Neutrophil (primary cell): ENCODE results near the gene EPB41L4A.

Experiments used
- H3K27ac ChIP-seq: fragments of 200-600 bp; sonication (generic); 2 replicates; pipeline ENCODE4 v1.5.1; 2016; ENCODE audit warnings: mild to moderate bottlenecking, moderate library complexity
- H3K27me3 ChIP-seq: fragments of 200-600 bp; sonication (generic); 2 replicates; pipeline ENCODE4 v1.6.0; 2016; ENCODE audit warnings: mild to moderate bottlenecking
- H3K36me3 ChIP-seq: fragments of 200-600 bp; sonication (generic); 2 replicates; pipeline ENCODE4 v1.5.1; 2017
- H3K4me1 ChIP-seq, 2 experiments: fragments of 200-600 bp in 1 of 2; sonication (generic) in 1 of 2; 1 replicate in 1 of 2; 2 replicates in 1 of 2; pipeline versions ENCODE4 v1.5.1 to v1.6.1; 2013 to 2016; ENCODE audit warnings: low read depth in 1 of 2, low read length in 1 of 2, mild to moderate bottlenecking in 1 of 2, moderate library complexity in 1 of 2; ENCODE audit not compliant: control insufficient read depth in 1 of 2, insufficient read depth in 1 of 2
- H3K4me3 ChIP-seq, 2 experiments: fragments of 200-600 bp in 1 of 2; sonication (generic) in 1 of 2; 1 replicate in 1 of 2; 2 replicates in 1 of 2; pipeline ENCODE4 v1.5.1; 2013 to 2016; ENCODE audit warnings: low read depth in 1 of 2, low read length in 1 of 2, mild to moderate bottlenecking in 1 of 2, moderate library complexity in 1 of 2
- H3K9me3 ChIP-seq: fragments of 200-600 bp; sonication (generic); 2 replicates; pipeline ENCODE4 v1.5.1; 2016
- CTCF ChIP-seq: fragments of 200-600 bp; sonication (generic); IDR thresholded peaks from 2 replicates; pipeline ENCODE4 v1.5.1; 2016; ENCODE audit warnings: antibody characterized with exemption

The EPB41L4A gene

GRCh38 chr5:112417931-112418658, 982 bp downstream of the EPB41L4A start:
- Histone ChIP-seq H3K27ac (no peak overlapping the region), H3K4me1 (peaks cover 3 to 14% of the 10 kb centered on the region in 2 experiments), H3K36me3 (no peaks in the 10 kb centered on the region), H3K27me3 (peaks cover 98% of the 10 kb centered on the region), H3K4me3 (no peak overlapping the region), H3K9me3 (no peaks in the 10 kb centered on the region)
- no peak for TF ChIP-seq CTCF

- TF ChIP-seq CTCF: no peak
- Histone ChIP-seq H3K4me3 (no peak overlapping the region), H3K27ac (no peak overlapping the region), H3K9me3 (no peaks in the 10 kb centered on the region), H3K27me3 (peaks cover 79% of the 10 kb centered on the region), H3K4me1 (peaks cover 3 to 14% of the 10 kb centered on the region in 2 experiments), H3K36me3 (no peaks in the 10 kb centered on the region)
Measured at GRCh38 chr5:112415552-112415951, 3.5 kb downstream of the EPB41L4A start.

- TF ChIP-seq CTCF: no peak
- no peaks in the 10 kb centered on the region for H3K4me1 ChIP-seq
- no peak overlapping the region for H3K27ac ChIP-seq
- H3K27me3 ChIP-seq: peaks cover 59% of the 10 kb centered on the region
- no peak overlapping the region for H3K4me3 ChIP-seq
- H3K9me3 ChIP-seq: no peaks in the 10 kb centered on the region
- H3K36me3 ChIP-seq: no peaks in the 10 kb centered on the region
Measured at GRCh38 chr5:112413611-112414010, 5.5 kb downstream of the EPB41L4A start.

- Histone ChIP-seq H3K9me3 (no peaks in the 10 kb centered on the region), H3K4me3 (no peak overlapping the region), H3K4me1 (no peaks in the 10 kb centered on the region), H3K27ac (no peak overlapping the region), H3K36me3 (no peaks in the 10 kb centered on the region), H3K27me3 (peaks cover 47% of the 10 kb centered on the region)
- no peak for TF ChIP-seq CTCF
Measured at GRCh38 chr5:112412346-112412745, 6.7 kb downstream of the EPB41L4A start.

GRCh38 chr5:112411903-112412302, 7.2 kb downstream of the EPB41L4A start:
- H3K4me3 ChIP-seq: no peak overlapping the region
- H3K27me3 ChIP-seq: peaks cover 42% of the 10 kb centered on the region
- H3K9me3 ChIP-seq: no peaks in the 10 kb centered on the region
- no peaks in the 10 kb centered on the region for H3K36me3 ChIP-seq
- no peaks in the 10 kb centered on the region for H3K4me1 ChIP-seq
- no peak for TF ChIP-seq CTCF
- H3K27ac ChIP-seq: no peak overlapping the region
